Suprapubic skin (tissue), 3 donors: ENCODE results near the gene IL1RAP.

Source experiments
- CTCF ChIP-seq, 2 donors: fragments of 200-600 bp in 1 of 2; fragments of 450-650 bp in 1 of 2; sonication (generic) in 1 of 2; IDR thresholded peaks; one replicate each; pipeline ENCODE4 v1.5.1; 2016 to 2019; ENCODE audit warnings: antibody characterized with exemption in 2 of 2, mild to moderate bottlenecking in 1 of 2, moderate library complexity in 1 of 2
- POLR2AphosphoS5 ChIP-seq, 3 donors: sonication (generic); formaldehyde crosslinking; IDR thresholded peaks; one replicate each; pipeline ENCODE4 v1.6.1; 2017; ENCODE audit warnings: antibody characterized with exemption in 3 of 3

- TF ChIP-seq CTCF (IDR thresholded peaks at IDR 0.05) = no peak
- TF ChIP-seq POLR2AphosphoS5 (IDR thresholded peaks at IDR 0.05) = no peak
Measured at GRCh38 chr3:190676481-190676880, 162.6 kb downstream of the IL1RAP start.
